ENCODE results near the gene FLYWCH2.

GRCh38 chr16:2894231-2894630, 11.2 kb downstream of the FLYWCH2 start:
- TF ChIP-seq GATA2 (IDR thresholded peaks at IDR 0.05; ENCODE audit: low read depth, low read length): no peak
- no peak for TF ChIP-seq GATA3 (IDR thresholded peaks at IDR 0.05; ENCODE audit: low read depth, low read length)
